Activated T-cell treated with anti-CD3 and anti-CD28 coated beads, Interleukin-2, amount 50 U/mL, for 72 hours (primary cell): Measurements from ENCODE around the gene MSH6. TPM values are rescaled to one million over a fixed set of nuclear protein-coding genes. Genes with fewer than 3 reads are reported as not detected.
A peak's percentile ranks its signal among the peaks of the same experiment; 100 is the strongest.

Experiments
- ATAC-seq, 2 donors: fragments of 150-1000 bp; cut with Tn5 transposase; replicated peaks in 1 of 2; 2 replicates each; pipeline ENCODE4 v1.10.0; 2021; ENCODE audit warnings: moderate library complexity in 2 of 2, mild to moderate bottlenecking in 1 of 2
- DNase-seq, 2 donors: peaks; one replicate each; pipeline ENCODE4 v3.0.0; 2021 to 2022; ENCODE audit warnings: mixed read lengths in 1 of 2
- H3K27ac Mint-ChIP-seq: one replicate; pipeline ENCODE4 v1.8.0; 2022; ENCODE audit warnings: mild to moderate bottlenecking, moderate library complexity, mixed read lengths
- H3K27me3 Mint-ChIP-seq: one replicate; pipeline ENCODE4 v1.8.0; 2022; ENCODE audit warnings: low read depth, mixed read lengths
- H3K36me3 Mint-ChIP-seq, 2 donors: one replicate each; pipeline ENCODE4 v1.8.0; 2022; ENCODE audit warnings: mixed read lengths in 2 of 2, mild to moderate bottlenecking in 1 of 2; ENCODE audit not compliant: insufficient read depth in 2 of 2
- H3K4me1 Mint-ChIP-seq: one replicate; pipeline ENCODE4 v1.8.0; 2022; ENCODE audit warnings: low read depth, mixed read lengths
- H3K4me3 Mint-ChIP-seq, 2 donors: one replicate each; pipeline ENCODE4 v1.8.0; 2022; ENCODE audit warnings: mild to moderate bottlenecking in 2 of 2, mixed read lengths in 2 of 2, moderate library complexity in 2 of 2
- H3K9me3 Mint-ChIP-seq, 2 donors: one replicate each; pipeline ENCODE4 v1.8.0; 2022; ENCODE audit warnings: mixed read lengths in 2 of 2
- total RNA-seq, 2 donors: library from RNA; stranded (reverse); gene quantifications; one replicate each; pipeline ENCODE4 v1.2.3, GENCODE V29; 2022

MSH6 gene
- total RNA-seq, 2 donors from 2014 or later: 109 to 140 TPM

DNA sequence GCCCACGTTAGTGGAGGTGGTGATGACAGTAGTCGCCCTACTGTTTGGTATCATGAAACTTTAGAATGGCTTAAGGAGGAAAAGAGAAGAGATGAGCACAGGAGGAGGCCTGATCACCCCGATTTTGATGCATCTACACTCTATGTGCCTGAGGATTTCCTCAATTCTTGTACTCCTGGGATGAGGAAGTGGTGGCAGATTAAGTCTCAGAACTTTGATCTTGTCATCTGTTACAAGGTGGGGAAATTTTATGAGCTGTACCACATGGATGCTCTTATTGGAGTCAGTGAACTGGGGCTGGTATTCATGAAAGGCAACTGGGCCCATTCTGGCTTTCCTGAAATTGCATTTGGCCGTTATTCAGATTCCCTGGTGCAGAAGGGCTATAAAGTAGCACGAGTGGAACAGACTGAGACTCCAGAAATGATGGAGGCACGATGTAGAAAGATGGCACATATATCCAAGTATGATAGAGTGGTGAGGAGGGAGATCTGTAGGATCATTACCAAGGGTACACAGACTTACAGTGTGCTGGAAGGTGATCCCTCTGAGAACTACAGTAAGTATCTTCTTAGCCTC is 16.2 kb downstream of the MSH6 start:
- H3K36me3 Mint-ChIP-seq: peaks cover 37 to 78% of the 10 kb centered on the region in 2 donors
- no peaks in the 10 kb centered on the region for H3K4me1 Mint-ChIP-seq
- DNase-seq (no peak), ATAC-seq (no peak)
- H3K9me3 Mint-ChIP-seq: peaks cover 3 to 7% of the 10 kb centered on the region in 2 donors
- H3K27ac Mint-ChIP-seq: no peak overlapping the region
- H3K27me3 Mint-ChIP-seq: no peaks in the 10 kb centered on the region
- no peak overlapping the region for H3K4me3 Mint-ChIP-seq

DNA sequence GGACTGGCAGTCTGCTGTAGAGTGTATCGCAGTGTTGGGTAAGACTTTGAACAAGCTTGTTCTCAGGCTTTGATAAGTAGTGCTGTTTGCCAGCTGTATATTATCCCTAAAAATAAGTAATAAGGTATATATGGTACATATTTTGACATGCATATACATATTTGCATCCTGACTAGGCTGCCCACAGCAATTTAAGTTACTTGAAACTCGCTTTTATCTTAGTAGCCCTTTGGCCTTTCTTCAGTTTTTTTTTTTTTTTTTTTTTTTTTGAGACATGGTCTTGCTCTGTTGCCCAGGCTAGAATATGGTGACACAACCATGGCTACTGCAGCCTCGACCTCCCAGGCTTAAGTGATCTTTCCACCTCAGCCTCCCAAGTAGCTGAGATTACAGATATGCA is 18.2 kb downstream of the MSH6 start:
- no peak for DNase-seq
- no peak for ATAC-seq
- Mint-ChIP-seq H3K9me3 (peaks cover 3 to 7% of the 10 kb centered on the region in 2 donors), H3K4me3 (no peak overlapping the region), H3K4me1 (no peaks in the 10 kb centered on the region), H3K36me3 (peaks cover 37 to 76% of the 10 kb centered on the region in 2 donors), H3K27me3 (no peaks in the 10 kb centered on the region), H3K27ac (no peak overlapping the region)

DNA sequence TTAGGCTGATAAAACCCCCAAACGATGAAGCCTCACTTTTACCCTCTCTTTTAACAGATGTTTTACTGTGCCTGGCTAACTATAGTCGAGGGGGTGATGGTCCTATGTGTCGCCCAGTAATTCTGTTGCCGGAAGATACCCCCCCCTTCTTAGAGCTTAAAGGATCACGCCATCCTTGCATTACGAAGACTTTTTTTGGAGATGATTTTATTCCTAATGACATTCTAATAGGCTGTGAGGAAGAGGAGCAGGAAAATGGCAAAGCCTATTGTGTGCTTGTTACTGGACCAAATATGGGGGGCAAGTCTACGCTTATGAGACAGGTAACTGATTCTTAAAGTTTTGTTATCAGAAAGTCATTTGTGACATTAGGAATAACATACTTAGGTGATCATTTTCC is 20.4 kb downstream of the MSH6 start:
- Mint-ChIP-seq H3K9me3 (peaks cover 3 to 7% of the 10 kb centered on the region in 2 donors), H3K27me3 (no peaks in the 10 kb centered on the region), H3K4me3 (peak overlapping the region in 1 of 2 donors; percentile 16), H3K4me1 (no peaks in the 10 kb centered on the region), H3K27ac (peak overlapping the region; percentile 91), H3K36me3 (peaks cover 32 to 77% of the 10 kb centered on the region in 2 donors)
- DNase-seq (no peak), ATAC-seq (no peak)

DNA sequence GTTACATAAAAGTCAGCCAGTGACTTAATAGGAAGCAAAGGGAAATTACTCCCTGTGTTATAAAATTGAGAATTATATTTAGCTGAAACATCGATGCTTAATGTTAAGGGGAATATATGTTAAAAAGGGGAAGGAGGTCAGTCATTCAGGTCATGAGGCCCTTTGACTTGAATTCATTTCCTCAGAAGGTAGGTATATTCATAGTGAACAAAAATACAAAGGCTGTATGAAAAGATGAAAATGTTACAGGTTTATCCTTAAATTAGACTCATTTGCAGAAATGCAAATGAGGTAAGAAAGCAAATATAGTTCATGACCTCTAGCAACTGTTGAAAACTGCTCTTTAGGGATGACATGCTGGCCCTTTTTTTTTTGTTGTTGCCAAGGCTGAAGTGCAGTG is 20.8 kb downstream of the MSH6 start:
- Mint-ChIP-seq H3K4me3 (no peak overlapping the region), H3K36me3 (peaks cover 29 to 73% of the 10 kb centered on the region in 2 donors), H3K27ac (peak overlapping the region; percentile 91), H3K9me3 (peaks cover 3 to 5% of the 10 kb centered on the region in 2 donors), H3K4me1 (no peaks in the 10 kb centered on the region), H3K27me3 (no peaks in the 10 kb centered on the region)
- ATAC-seq (peak in 1 of 2 donors; percentile 64), DNase-seq (no peak)

DNA sequence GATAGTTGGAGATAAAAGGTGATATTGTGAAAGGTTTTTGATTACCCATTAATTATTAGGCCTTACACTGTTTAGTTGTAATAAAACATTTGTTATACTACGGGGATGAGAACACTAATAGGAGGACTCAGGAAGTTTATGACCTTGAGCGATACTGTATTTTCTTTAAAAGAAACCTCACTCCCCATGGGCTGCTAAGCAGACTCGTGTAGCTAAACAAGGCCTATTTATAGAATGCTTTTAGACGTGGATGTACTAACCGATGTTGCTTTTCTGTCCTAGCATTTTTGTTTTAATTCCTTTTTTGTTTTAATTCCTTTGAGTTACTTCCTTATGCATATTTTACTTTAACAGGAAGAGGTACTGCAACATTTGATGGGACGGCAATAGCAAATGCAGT is 22.9 kb downstream of the MSH6 start:
- ATAC-seq: no peak
- Mint-ChIP-seq H3K4me3 (no peak overlapping the region), H3K4me1 (no peaks in the 10 kb centered on the region), H3K27ac (peak overlapping the region; percentile 54), H3K9me3 (peaks cover 3 to 5% of the 10 kb centered on the region in 2 donors), H3K27me3 (no peaks in the 10 kb centered on the region), H3K36me3 (peaks cover 16 to 53% of the 10 kb centered on the region in 2 donors)
- DNase-seq: no peak

DNA sequence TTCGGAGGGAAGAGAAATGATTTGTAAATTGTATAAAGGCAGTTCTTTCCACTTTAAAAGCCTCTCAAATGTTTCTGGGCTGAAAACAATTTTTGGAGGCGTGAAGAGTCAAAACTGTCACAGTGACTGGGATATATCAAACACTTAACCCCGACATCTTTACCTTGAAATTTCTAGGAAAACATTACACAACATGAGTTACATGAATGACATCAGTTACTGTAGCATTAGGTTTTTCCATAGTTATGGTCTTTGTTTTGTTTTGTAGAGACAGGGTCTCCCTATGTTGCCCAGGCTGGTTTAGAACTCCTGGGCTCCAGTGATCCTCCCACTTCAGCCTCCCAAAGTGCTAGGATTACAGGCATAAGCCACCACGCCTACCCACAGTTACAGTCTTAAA is 25.7 kb downstream of the MSH6 start:
- Mint-ChIP-seq H3K27me3 (no peaks in the 10 kb centered on the region), H3K27ac (peak overlapping the region; percentile 86), H3K4me3 (no peak overlapping the region), H3K36me3 (peaks cover 6 to 39% of the 10 kb centered on the region in 2 donors), H3K4me1 (no peaks in the 10 kb centered on the region), H3K9me3 (no peaks in the 10 kb centered on the region)
- ATAC-seq: peak in 1 of 2 donors; percentile 8
- DNase-seq: no peak

DNA sequence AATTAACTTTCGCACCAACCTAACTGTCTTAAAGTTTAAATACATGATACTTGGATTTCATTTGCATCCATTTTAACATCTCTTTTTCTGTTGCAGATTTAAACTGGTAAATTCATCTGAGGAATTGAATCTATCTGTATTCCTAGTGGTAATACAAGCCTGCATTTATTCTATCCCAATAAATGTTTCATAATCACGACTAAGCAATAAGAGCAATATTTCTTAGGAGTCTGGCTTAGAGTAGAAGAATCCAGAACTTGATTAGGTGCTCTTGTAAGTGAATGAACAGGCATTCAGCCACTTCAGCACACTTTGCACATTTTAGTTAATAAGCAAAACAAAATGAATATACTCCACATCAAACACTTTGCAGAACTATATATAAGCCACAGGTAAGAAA is 27.0 kb downstream of the MSH6 start:
- DNase-seq (no peak), ATAC-seq (no peak)
- no peaks in the 10 kb centered on the region for H3K4me1 Mint-ChIP-seq
- H3K4me3 Mint-ChIP-seq: no peak overlapping the region
- peaks cover 4 to 36% of the 10 kb centered on the region in 2 donors for H3K36me3 Mint-ChIP-seq
- no peaks in the 10 kb centered on the region for H3K27me3 Mint-ChIP-seq
- peak overlapping the region; percentile 63 for H3K27ac Mint-ChIP-seq
- no peaks in the 10 kb centered on the region for H3K9me3 Mint-ChIP-seq

DNA sequence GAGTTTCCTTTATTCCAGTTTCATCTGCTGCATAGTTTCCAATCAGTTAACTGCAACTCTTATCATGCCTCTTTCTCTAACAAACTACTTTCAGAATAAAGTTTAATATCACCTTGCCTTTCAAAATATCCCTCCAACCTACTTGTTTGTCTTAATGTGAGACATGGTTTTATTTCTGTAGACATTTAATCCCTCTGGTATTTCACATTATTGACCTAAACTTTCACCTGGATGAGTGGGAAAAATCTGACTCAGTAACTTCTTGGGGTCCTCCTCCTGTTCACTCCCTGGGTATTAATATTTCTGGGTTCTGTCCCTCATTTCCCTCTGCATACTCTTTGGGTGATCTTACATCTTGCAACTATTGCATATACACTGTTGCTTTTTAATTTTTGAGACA is 27.9 kb downstream of the MSH6 start:
- Mint-ChIP-seq H3K9me3 (no peaks in the 10 kb centered on the region), H3K36me3 (peaks cover 5 to 28% of the 10 kb centered on the region in 2 donors), H3K27me3 (no peaks in the 10 kb centered on the region), H3K27ac (peak overlapping the region; percentile 11), H3K4me1 (no peaks in the 10 kb centered on the region), H3K4me3 (no peak overlapping the region)
- ATAC-seq: no peak
- DNase-seq: no peak

DNA sequence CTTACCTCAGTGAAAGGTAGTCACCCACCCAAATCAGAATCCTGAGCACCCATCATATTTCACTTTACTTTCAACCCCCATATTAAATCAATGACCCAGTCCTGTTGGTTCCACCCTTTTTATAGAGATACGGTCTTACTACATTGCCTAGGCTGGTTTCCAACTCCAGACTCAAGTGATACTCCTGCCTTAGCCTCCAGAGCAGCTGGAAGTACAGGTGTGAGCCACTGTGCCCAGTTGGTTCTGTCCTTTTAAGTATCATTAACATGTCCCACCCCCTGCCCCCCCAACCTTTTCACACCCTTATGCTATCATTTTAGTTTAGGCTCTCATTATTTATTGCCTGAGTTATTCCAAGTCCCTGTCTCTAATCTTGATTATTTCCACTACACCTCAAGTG is 28.7 kb downstream of the MSH6 start:
- Mint-ChIP-seq H3K4me1 (no peaks in the 10 kb centered on the region), H3K27ac (peak overlapping the region; percentile 11), H3K4me3 (no peak overlapping the region), H3K27me3 (no peaks in the 10 kb centered on the region), H3K36me3 (peaks cover 5 to 31% of the 10 kb centered on the region in 2 donors), H3K9me3 (no peaks in the 10 kb centered on the region)
- no peak for DNase-seq
- no peak for ATAC-seq

DNA sequence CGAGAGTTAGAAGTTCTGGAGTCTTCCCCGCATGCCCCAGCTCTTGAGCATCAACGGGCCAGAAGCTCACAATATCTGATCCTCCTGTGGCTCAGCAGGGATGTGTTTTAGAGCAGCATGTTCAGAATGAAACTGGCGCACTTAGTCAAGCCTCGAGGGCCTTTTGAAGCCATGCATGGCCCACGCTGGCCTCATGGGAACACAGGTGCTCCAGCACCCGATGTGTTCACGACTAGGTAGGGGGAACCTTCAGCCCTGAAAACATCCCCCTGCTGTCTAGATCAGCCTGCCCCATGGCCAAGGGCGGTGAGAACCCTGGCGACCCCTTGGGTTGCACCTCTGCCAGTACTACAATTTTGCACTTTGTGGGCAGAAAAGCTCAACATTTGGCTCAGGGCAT is 32.8 kb downstream of the MSH6 start:
- Mint-ChIP-seq H3K9me3 (no peaks in the 10 kb centered on the region), H3K4me1 (no peaks in the 10 kb centered on the region), H3K36me3 (peaks cover 6 to 31% of the 10 kb centered on the region in 2 donors), H3K4me3 (no peak overlapping the region), H3K27me3 (no peaks in the 10 kb centered on the region), H3K27ac (no peak overlapping the region)
- DNase-seq (no peak), ATAC-seq (no peak)

DNA sequence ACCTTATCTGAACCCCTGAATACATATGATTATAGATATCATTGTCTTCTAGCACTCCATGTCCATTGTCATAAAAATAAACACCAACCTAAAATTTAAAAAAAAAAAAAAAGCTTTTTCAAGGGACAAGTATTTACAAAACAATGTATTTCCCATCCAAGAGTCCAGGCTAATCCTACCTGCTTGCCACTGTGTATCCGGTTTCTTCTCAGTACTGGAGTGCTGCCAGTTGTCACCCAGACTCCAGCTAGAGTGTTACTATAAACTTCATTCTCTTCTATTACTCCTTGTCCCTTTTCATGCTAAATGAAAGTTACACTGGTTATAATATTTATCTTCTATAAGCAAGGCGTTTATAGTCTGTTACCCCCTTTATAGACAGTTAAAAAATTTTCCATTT is 35.8 kb downstream of the MSH6 start:
- Mint-ChIP-seq H3K9me3 (no peaks in the 10 kb centered on the region), H3K4me3 (no peak overlapping the region), H3K27ac (peak overlapping the region; percentile 71), H3K4me1 (no peaks in the 10 kb centered on the region), H3K36me3 (peaks cover 4 to 33% of the 10 kb centered on the region in 2 donors), H3K27me3 (no peaks in the 10 kb centered on the region)
- DNase-seq (no peak), ATAC-seq (no peak)

DNA sequence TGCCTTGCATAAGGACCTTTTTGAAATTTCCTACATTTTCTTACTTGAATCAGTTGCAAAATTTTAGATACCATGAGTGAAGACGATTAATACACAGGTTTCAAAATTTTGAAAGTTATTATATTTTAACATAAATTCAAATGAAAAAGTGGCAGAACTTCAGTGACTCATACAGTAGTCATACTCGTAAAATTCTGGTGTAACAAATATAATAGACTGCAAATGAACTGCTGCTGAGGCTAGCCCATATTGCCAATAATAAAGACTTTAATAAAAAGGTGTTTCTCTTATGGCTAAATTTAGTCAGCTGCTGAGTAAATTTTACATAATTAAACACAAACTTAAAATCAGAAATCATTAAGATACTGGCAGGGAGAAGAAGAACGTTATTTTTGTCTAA is 36.9 kb downstream of the MSH6 start:
- ATAC-seq (no peak), DNase-seq (no peak)
- Mint-ChIP-seq H3K4me1 (no peaks in the 10 kb centered on the region), H3K27me3 (no peaks in the 10 kb centered on the region), H3K27ac (no peak overlapping the region), H3K4me3 (no peak overlapping the region), H3K9me3 (no peaks in the 10 kb centered on the region), H3K36me3 (peaks cover 3 to 32% of the 10 kb centered on the region in 2 donors)

DNA sequence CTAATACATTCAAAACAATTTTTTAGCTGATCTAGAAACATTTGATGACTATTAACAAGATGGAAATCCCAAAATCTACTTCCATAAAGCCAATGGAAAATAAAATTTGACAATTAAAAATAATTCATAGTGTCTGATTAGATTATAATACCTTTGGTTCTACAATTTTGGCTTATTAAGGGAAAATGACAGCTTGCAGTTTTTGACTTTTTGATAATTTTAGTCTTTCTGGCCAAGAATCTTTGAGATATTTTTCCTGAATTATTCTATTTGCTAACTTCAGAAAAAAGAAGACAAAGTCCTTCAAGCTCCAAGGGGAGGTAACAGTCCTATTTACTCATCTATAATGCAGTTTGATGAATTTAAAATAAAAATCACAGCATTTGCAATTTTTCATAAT is 39.6 kb downstream of the MSH6 start:
- H3K27ac Mint-ChIP-seq: no peak overlapping the region
- no peaks in the 10 kb centered on the region for H3K4me1 Mint-ChIP-seq
- no peak for DNase-seq
- no peaks in the 10 kb centered on the region for H3K27me3 Mint-ChIP-seq
- no peak for ATAC-seq
- peaks cover 1 to 29% of the 10 kb centered on the region in 2 donors for H3K36me3 Mint-ChIP-seq
- no peak overlapping the region for H3K4me3 Mint-ChIP-seq
- no peaks in the 10 kb centered on the region for H3K9me3 Mint-ChIP-seq

DNA sequence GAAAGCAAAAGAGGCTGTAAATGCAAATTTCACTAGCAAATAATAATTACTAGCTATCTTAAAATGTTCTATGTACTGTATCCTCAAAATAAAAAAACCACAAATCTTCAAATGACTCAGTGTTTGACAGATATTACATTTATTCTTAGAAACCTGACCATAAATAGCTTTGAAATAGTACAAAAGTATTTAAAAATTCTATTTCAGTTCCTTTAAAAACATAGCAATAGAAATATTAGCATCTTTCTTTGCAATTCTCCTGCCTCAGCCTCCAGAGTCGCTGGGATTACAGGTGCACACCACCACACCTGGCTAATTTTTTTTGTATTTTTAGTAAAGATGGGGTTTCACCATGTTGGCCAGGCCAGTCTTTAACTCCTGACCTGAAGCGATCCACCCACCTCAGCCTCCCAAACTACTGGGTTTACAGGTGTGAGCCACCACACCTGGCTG is 50.6 kb downstream of the MSH6 start:
- H3K27ac Mint-ChIP-seq: no peak overlapping the region
- H3K36me3 Mint-ChIP-seq: peaks cover 5 to 23% of the 10 kb centered on the region in 2 donors
- DNase-seq (no peak), ATAC-seq (no peak)
- no peak overlapping the region for H3K4me3 Mint-ChIP-seq
- no peaks in the 10 kb centered on the region for H3K27me3 Mint-ChIP-seq
- H3K4me1 Mint-ChIP-seq: peaks cover 7% of the 10 kb centered on the region
- no peaks in the 10 kb centered on the region for H3K9me3 Mint-ChIP-seq
